HepG2 (cell line): ENCODE data around the gene CEMP1. TPM values are rescaled to one million over a fixed set of nuclear protein-coding genes. Genes with fewer than 3 reads are reported as not detected.

Source experiments
- ATM ChIP-seq: fragments of 450-650 bp; IDR thresholded peaks from 2 replicates; pipeline ENCODE4 v1.7.1; 2017; ENCODE audit warnings: mild to moderate bottlenecking, borderline replicate concordance
- KDM5A ChIP-seq: fragments of 200-600 bp; sonication (generic); IDR thresholded peaks from 2 replicates; pipeline ENCODE4 v1.7.0; 2018; ENCODE audit warnings: antibody characterized with exemption, mild to moderate bottlenecking, low read length, borderline replicate concordance
- MBNL3 ChIP-seq: fragments of 250-450 bp; sonication (Bioruptor Pico); conservative IDR thresholded peaks from 2 replicates; pipeline ENCODE4 v1.8.0; 2022; ENCODE audit warnings: mild to moderate bottlenecking, inconsistent platforms
- MEF2D ChIP-seq: sonication (generic); formaldehyde crosslinking; IDR thresholded peaks from 2 replicates; pipeline ENCODE4 v1.5.1; 2020; ENCODE audit warnings: mild to moderate bottlenecking, missing genetic modification reagents
- RFX3 ChIP-seq: IDR thresholded peaks from 2 replicates; pipeline ENCODE4 v1.6.1; 2016; ENCODE audit warnings: missing biosample characterization, missing genetic modification reagents
- TARDBP ChIP-seq: sonication (generic); formaldehyde crosslinking; IDR thresholded peaks from 2 replicates; pipeline ENCODE4 v1.8.0; 2022; ENCODE audit warnings: mild to moderate bottlenecking, missing genetic modification reagents
- ZKSCAN8 ChIP-seq: IDR thresholded peaks from 2 replicates; pipeline ENCODE4 v1.6.1; 2016; ENCODE audit warnings: borderline replicate concordance, missing genetic modification reagents, missing compliant biosample characterization
- ZNF260 ChIP-seq: sonication (generic); formaldehyde crosslinking; IDR thresholded peaks from 2 replicates; pipeline ENCODE4 v1.4.0; 2020; ENCODE audit warnings: missing genetic modification reagents, low read depth, mild to moderate bottlenecking, borderline replicate concordance
- ZNF263 ChIP-seq: sonication (generic); formaldehyde crosslinking; IDR thresholded peaks from 2 replicates; pipeline ENCODE4 v1.4.0; 2020; ENCODE audit warnings: missing genetic modification reagents
- ZNF33A ChIP-seq: sonication (generic); formaldehyde crosslinking; IDR thresholded peaks from 2 replicates; pipeline ENCODE4 v1.5.1; 2020; ENCODE audit warnings: missing genetic modification reagents, mild to moderate bottlenecking, moderate library complexity, borderline replicate concordance
- ZNF441 ChIP-seq: sonication (generic); formaldehyde crosslinking; IDR thresholded peaks from 2 replicates; pipeline ENCODE4 v1.7.0; 2021; ENCODE audit warnings: missing genetic modification reagents, borderline replicate concordance
- ZNF543 ChIP-seq: sonication (generic); formaldehyde crosslinking; IDR thresholded peaks from 2 replicates; pipeline ENCODE4 v1.4.0; 2020; ENCODE audit warnings: mild to moderate bottlenecking, missing genetic modification reagents
- ZNF550 ChIP-seq: sonication (generic); formaldehyde crosslinking; IDR thresholded peaks from 2 replicates; pipeline ENCODE4 v1.4.0; 2020; ENCODE audit warnings: mild to moderate bottlenecking, missing genetic modification reagents, borderline replicate concordance
- ZNF607 ChIP-seq: sonication (generic); formaldehyde crosslinking; IDR thresholded peaks from 2 replicates; pipeline ENCODE4 v1.5.1; 2020; ENCODE audit warnings: missing genetic modification reagents, mild to moderate bottlenecking, borderline replicate concordance
- polyA plus RNA-seq, 8 experiments: library from polyadenylated mRNA; depleted of rRNA in 3 of 8; stranded (reverse) in 7 of 8; unstranded in 1 of 8; fragments of >200 nt; fragmentation: Illumina TruSeq in 4 of 8; extraction: Trizol in 4 of 8; gene quantifications; 2 replicates each; pipeline versions ENCODE4 v1.2.1 to v1.2.3, GENCODE V29; 2011 to 2016; ENCODE audit warnings: low read depth in 4 of 8, missing spikeins in 1 of 8, mixed read lengths in 1 of 8; ENCODE audit not compliant: insufficient read depth in 1 of 8
- total RNA-seq, 5 experiments: library from RNA; depleted of rRNA; stranded (reverse); fragments of >200 nt; fragmentation: Illumina TruSeq; extraction: Trizol; gene quantifications; 2 replicates each; pipeline ENCODE4 v1.2.3, GENCODE V29; 2016; ENCODE audit warnings: low read depth in 1 of 5
- TF ChIP-seq, protein P1 (sequence below): sonication (generic); formaldehyde crosslinking; IDR thresholded peaks from 2 replicates; pipeline ENCODE4 v1.4.0; 2020; ENCODE audit warnings: mild to moderate bottlenecking, missing genetic modification reagents
- TF ChIP-seq, protein P2 (sequence below): sonication (generic); formaldehyde crosslinking; IDR thresholded peaks from 2 replicates; pipeline ENCODE4 v1.5.1; 2020; ENCODE audit warnings: missing genetic modification reagents, mild to moderate bottlenecking, borderline replicate concordance
- TF ChIP-seq, protein P3 (sequence below): sonication (generic); formaldehyde crosslinking; IDR thresholded peaks from 2 replicates; pipeline ENCODE4 v1.4.0; 2020; ENCODE audit warnings: missing genetic modification reagents, borderline replicate concordance
- TF ChIP-seq, protein P4 (sequence below): sonication (generic); formaldehyde crosslinking; IDR thresholded peaks from 2 replicates; pipeline ENCODE4 v1.9.0; 2022; ENCODE audit warnings: missing genetic modification reagents, mild to moderate bottlenecking, borderline replicate concordance

The CEMP1 gene
- total and polyA plus RNA-seq, 2 of the 13 experiments (the other 11 are each of a cell fraction or from before 2014, with no cell fraction given) = not detected

DNA sequence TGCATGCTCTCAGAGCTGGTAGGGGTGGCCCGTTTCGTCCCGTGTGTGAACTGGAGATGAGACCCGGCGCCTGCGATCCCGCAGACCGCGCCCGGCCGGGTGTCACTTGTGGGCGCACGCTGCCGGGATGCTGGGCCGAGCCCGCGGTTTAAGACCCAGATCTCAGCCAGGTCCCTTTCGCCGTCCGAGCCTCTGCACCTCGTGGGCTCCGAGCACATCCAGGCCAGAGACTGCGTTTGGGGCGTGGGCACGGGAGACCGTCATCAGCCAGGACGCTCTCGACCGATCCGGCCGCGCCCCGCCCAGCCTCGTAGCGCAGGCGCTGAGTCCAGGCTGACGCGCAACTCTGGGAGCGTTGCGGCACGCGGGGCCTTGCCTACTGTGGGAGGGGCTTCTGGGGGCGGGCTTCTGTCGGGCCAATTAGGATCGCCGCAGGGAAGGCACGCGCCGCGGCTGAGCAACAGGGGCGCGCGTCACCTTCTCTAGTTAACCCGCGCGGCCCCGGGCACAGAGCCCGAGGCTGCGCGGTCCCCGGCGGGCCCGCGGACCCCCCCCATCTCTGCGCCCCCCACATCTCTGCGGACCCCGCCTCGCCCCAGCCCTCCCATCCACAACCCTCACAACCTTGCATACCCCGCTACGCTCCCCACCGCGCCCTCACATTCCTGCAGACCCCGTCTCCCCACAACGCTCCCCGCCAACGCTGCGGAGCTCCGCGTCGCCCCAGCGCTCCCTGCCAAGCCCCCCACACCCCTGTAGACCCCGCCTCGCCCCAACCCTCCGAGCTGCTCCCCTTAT lies 687 bp upstream of the CEMP1 start (continued):
- TF ChIP-seq RFX3 (no peak), KDM5A (no peak), MEF2D (CRISPR knock-in tag) (peak; percentile 68; the same call in 1 of the 2 replicates), ZNF263 (CRISPR knock-in tag) (no peak), TARDBP (CRISPR knock-in tag) (no peak; the same call in none of the 2 replicates), ATM (no peak), ZNF607 (CRISPR knock-in tag) (peak; percentile 82; the same call in 1 of the 2 replicates), ZNF543 (no peak), MBNL3 (no peak), ZKSCAN8 (CRISPR knock-in tag) (no peak), ZNF260 (CRISPR knock-in tag) (no peak), ZNF441 (CRISPR knock-in tag) (peak; percentile 47; the same call in 1 of the 2 replicates), ZNF550 (CRISPR knock-in tag) (0 out of 2 replicates have a peak, but pooled peaks have one; percentile 70), ZNF33A (CRISPR knock-in tag) (no peak)
- TF ChIP-seq, protein P1, sequence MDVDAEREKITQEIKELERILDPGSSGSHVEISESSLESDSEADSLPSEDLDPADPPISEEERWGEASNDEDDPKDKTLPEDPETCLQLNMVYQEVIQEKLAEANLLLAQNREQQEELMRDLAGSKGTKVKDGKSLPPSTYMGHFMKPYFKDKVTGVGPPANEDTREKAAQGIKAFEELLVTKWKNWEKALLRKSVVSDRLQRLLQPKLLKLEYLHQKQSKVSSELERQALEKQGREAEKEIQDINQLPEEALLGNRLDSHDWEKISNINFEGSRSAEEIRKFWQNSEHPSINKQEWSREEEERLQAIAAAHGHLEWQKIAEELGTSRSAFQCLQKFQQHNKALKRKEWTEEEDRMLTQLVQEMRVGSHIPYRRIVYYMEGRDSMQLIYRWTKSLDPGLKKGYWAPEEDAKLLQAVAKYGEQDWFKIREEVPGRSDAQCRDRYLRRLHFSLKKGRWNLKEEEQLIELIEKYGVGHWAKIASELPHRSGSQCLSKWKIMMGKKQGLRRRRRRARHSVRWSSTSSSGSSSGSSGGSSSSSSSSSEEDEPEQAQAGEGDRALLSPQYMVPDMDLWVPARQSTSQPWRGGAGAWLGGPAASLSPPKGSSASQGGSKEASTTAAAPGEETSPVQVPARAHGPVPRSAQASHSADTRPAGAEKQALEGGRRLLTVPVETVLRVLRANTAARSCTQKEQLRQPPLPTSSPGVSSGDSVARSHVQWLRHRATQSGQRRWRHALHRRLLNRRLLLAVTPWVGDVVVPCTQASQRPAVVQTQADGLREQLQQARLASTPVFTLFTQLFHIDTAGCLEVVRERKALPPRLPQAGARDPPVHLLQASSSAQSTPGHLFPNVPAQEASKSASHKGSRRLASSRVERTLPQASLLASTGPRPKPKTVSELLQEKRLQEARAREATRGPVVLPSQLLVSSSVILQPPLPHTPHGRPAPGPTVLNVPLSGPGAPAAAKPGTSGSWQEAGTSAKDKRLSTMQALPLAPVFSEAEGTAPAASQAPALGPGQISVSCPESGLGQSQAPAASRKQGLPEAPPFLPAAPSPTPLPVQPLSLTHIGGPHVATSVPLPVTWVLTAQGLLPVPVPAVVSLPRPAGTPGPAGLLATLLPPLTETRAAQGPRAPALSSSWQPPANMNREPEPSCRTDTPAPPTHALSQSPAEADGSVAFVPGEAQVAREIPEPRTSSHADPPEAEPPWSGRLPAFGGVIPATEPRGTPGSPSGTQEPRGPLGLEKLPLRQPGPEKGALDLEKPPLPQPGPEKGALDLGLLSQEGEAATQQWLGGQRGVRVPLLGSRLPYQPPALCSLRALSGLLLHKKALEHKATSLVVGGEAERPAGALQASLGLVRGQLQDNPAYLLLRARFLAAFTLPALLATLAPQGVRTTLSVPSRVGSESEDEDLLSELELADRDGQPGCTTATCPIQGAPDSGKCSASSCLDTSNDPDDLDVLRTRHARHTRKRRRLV = peak; percentile 77
- TF ChIP-seq, protein P2, sequence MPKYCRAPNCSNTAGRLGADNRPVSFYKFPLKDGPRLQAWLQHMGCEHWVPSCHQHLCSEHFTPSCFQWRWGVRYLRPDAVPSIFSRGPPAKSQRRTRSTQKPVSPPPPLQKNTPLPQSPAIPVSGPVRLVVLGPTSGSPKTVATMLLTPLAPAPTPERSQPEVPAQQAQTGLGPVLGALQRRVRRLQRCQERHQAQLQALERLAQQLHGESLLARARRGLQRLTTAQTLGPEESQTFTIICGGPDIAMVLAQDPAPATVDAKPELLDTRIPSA (CRISPR knock-in tag) = no peak
- TF ChIP-seq, protein P3, sequence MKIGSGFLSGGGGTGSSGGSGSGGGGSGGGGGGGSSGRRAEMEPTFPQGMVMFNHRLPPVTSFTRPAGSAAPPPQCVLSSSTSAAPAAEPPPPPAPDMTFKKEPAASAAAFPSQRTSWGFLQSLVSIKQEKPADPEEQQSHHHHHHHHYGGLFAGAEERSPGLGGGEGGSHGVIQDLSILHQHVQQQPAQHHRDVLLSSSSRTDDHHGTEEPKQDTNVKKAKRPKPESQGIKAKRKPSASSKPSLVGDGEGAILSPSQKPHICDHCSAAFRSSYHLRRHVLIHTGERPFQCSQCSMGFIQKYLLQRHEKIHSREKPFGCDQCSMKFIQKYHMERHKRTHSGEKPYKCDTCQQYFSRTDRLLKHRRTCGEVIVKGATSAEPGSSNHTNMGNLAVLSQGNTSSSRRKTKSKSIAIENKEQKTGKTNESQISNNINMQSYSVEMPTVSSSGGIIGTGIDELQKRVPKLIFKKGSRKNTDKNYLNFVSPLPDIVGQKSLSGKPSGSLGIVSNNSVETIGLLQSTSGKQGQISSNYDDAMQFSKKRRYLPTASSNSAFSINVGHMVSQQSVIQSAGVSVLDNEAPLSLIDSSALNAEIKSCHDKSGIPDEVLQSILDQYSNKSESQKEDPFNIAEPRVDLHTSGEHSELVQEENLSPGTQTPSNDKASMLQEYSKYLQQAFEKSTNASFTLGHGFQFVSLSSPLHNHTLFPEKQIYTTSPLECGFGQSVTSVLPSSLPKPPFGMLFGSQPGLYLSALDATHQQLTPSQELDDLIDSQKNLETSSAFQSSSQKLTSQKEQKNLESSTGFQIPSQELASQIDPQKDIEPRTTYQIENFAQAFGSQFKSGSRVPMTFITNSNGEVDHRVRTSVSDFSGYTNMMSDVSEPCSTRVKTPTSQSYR (CRISPR knock-in tag) = no peak
- TF ChIP-seq, protein P4, sequence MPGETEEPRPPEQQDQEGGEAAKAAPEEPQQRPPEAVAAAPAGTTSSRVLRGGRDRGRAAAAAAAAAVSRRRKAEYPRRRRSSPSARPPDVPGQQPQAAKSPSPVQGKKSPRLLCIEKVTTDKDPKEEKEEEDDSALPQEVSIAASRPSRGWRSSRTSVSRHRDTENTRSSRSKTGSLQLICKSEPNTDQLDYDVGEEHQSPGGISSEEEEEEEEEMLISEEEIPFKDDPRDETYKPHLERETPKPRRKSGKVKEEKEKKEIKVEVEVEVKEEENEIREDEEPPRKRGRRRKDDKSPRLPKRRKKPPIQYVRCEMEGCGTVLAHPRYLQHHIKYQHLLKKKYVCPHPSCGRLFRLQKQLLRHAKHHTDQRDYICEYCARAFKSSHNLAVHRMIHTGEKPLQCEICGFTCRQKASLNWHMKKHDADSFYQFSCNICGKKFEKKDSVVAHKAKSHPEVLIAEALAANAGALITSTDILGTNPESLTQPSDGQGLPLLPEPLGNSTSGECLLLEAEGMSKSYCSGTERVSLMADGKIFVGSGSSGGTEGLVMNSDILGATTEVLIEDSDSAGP (CRISPR knock-in tag) = peak; percentile 79
